Stimulated activated CD4-positive, alpha-beta T cell treated with anti-CD3 and anti-CD28 coated beads, TNF-alpha, amount 100 ng/mL, for 24 hours (primary cell): ENCODE data around the gene SLC25A21.

ENCODE experiments used
- DNase-seq, 3 experiments: peaks; one replicate each; pipeline ENCODE4 v3.0.0-alpha.2; 2020; ENCODE audit warnings: low read depth in 3 of 3

Gene SLC25A21

DNA sequence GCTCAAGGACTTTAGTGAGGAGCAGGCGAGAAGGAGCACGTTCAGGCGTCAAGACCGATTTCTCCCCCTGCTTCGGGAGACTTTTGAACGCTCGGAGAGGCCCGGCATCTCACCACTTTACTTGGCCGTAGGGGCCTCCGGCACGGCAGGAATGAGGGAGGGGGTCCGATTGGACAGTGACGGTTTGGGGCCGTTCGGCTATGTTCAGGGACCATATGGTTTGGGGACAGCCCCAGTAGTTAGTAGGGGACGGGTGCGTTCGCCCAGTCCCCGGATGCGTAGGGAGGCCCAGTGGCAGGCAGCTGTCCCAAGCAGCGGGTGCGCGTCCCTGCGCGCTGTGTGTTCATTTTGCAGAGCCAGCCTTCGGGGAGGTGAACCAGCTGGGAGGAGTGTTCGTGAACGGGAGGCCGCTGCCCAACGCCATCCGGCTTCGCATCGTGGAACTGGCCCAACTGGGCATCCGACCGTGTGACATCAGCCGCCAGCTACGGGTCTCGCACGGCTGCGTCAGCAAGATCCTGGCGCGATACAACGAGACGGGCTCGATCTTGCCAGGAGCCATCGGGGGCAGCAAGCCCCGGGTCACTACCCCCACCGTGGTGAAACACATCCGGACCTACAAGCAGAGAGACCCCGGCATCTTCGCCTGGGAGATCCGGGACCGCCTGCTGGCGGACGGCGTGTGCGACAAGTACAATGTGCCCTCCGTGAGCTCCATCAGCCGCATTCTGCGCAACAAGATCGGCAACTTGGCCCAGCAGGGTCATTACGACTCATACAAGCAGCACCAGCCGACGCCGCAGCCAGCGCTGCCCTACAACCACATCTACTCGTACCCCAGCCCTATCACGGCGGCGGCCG lies 509.6 kb downstream of the SLC25A21 start:
- DNase-seq: no peak

DNA sequence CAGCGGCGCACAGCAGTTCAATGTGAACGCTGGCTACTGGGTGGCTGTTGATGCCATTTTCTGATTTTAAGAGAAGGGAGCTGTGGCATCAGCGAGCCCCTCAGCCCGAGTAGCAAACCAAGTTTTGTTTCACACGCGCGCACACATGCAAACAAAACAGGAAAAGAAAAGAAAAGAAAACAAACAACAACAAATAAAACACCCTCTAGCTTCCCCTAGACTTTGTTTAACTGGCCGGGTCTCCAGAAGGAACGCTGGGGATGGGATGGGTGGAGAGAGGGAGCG lies 510.2 kb downstream of the SLC25A21 start:
- no peak for DNase-seq

- DNase-seq: peak in 2 of 3 experiments; percentile 17 to 38
These were observed 510.7 kb downstream of the SLC25A21 start, which contains the start of gene PAX9 for GRCh38 chr14:36661506-36662257. TSS of gene PAX9 (plus strand) at chr14:36661860. CDS start at chr14:36662090, 230 bp downstream.

DNA sequence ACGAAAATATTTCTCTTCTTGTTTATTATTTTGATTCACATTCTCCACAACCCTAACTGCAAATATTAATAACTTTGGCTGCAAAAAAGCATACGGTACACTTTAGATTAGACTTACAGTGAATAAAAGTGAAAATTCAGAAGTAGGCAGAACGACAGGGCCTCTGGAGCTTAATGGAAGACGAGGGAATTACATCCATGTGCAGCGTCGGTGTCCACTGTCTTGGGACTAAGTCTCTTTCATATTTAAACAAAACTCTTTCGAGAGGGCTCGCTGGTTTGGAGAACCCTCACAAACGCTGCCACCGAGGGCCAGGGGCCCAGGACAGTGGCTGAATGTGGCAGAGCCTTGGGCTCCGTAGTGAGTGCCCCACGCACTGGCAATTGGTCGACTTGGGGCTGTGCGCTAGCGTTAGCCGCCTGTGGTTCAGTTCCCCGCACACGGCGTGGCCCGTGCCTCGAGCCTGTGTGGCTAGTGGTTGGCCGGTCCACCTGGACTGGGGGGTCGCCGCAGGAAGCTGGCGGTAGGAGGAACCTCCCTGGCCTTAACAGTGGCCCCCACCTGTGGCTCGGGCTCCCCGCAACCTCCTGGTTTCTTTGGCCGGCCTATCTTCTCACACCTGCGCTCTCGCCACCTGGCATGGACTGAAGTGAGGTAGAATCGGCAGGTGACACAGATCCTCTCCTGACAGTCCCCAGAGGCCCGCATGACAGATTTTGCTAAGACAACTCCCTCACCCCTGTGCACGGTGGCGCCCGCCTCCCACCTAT lies 511.5 kb downstream of the SLC25A21 start:
- DNase-seq: no peak

DNA sequence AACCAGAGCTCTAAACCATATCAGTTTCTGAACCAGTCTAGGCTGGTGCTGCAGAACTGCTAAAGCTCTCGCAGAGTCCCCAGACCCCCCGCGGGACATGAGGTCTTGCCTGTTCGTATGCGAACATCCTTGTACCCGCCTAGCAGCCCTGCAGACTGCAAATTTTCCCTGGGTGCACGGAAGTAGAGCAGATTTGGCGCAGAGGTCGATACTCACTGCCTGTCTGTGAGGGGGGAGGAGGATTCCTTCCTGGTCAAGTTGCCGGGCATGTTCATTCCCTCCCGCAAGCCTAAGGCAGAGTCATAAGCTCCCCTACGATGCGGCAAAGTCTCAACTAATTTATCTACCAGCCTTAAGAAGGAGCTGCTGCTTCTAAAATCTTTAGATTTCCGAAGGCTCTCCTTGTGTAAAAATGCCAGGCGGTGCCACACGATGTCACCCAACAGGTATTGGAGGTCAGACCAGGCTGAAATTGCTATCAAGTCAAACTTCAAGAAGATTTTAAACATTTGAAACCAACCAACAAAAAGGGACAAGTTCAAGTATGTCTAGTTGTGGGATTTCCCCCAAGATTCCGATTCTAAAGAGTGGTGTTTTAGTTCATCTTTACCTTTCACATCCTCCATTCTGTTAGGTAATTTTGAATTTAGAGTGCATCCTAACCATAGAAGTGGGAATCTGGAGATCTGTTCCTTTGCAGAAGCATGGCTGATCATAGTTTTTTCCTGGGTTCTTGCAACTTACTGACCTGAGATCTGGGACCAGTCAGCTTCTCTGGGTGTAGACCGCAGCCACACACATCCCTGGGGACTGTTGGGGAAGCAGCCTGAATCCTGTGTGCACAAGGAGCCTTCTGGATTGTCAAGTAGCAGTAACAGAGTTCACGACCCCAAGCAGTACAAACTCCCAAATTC lies 512.3 kb downstream of the SLC25A21 start:
- no peak for DNase-seq

- DNase-seq: no peak
These were observed 513.2 kb downstream of the SLC25A21 start for GRCh38 chr14:36659010-36659821.

- no peak for DNase-seq
These were observed 514.0 kb downstream of the SLC25A21 start for GRCh38 chr14:36658123-36659009.

DNA sequence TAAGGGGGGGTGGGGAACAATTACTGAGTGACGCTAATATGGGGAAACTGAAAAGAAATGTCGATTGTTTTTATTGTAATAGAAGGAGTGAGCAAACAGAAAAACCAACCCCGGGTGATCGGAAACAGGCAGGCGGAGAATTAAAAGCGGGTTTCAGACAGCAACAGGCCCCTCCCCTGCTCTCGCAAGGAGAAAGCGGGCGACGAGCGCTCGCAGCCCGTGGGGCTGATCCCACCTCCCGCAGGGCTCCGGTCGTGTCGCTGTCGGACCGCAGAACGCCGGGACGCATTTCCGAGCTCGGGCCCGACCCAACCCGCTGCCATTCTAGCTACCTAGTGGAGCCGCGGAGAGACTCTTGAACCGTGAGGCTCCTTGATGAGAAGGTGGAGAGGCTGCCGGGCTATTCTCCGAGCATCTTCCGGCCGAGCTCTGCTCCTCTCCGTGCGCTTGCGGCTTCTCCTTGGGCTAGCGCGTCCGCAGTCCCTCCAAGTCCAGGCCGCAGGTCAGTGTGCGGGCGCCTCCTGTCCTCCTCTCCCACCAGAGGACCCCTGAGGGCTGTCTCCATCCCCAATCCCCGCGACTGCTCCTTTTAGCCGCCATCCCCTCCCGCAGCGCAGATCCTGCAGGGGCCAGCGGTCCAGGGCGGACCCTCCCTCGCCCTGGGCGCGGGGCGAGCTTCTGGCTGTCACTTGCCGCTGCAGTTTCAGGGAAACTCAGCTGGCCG lies 514.8 kb downstream of the SLC25A21 start:
- DNase-seq: no peak

GRCh38 chr14:36656687-36657398 lies 515.6 kb downstream of the SLC25A21 start:
- DNase-seq: no peak

DNA sequence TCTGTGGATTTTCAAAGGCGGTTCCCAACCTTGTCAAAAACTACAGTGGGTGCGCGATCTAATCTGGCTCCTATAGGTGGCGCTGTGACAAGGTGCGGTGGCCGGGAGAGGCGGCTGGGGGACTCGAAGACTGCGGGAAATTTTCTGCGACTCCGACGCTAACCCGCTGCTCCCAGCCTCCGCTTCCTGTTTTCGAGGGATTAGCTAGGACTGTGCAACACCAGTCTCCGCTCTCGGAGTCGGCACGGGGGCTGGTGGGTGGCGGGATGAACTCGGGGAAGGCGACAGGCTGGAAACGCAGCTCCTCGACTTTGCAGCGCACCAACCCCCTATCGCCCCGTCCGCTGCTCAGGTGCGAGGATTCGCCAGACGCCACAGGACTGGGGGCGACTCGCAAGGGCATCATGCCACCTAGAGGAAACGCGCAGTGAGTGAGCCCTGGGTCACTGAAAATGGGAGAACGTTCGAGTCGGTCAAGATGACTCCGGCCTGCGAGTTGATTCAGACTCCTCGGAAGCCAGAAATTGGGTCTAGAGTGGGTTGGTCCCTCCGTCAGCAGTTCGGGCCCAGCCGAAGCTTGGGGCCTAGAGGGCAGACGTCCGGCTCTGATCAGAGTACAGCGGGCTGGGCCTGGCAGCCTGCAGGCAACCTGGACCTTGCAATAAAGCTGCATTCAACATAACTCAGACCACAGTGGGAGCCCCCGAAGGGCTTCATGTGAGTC lies 516.3 kb downstream of the SLC25A21 start:
- DNase-seq: no peak

DNA sequence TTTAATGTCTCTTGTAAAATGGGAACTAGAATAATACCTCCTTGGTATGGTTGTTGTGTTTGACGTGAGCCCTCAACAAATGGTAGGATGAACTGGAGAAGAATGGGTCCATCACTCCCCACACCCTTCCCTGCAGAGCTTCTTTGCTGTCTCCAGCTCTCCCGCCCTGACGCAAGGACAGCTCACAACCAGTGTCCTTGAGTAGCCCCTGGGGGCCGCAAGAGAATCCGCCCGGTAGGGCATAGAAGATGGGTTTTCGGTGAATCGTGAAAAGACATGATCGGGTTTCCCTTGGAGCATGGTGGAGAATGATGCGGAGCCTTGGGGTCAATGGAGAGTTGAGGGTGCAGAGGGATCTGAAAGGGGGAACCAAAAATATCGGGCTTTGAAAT lies 516.8 kb downstream of the SLC25A21 start:
- no peak for DNase-seq

- DNase-seq: no peak
These were observed 517.5 kb downstream of the SLC25A21 start for GRCh38 chr14:36654794-36655381.

- no peak for DNase-seq
These were observed 518.2 kb downstream of the SLC25A21 start for GRCh38 chr14:36653962-36654793.

DNA sequence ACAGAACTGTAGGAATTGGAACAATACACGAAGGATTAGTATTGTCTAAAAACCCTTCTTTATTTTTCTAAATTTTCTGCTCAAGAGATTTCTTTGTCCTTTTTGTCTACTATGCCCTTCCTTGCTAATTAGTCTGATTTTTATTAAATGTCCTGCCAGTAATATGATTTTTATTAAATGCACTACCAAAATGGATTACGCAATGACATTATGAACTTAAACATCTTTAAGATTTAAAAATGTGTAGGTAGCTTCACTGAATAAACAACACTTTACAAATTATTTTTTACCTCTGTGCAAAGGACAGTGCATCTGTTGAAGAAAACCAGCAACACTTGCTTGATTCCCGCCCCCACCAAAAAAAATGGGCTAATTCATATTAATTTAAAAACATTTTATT lies 519.0 kb downstream of the SLC25A21 start:
- DNase-seq: no peak

- no peak for DNase-seq
These were observed 519.7 kb downstream of the SLC25A21 start for GRCh38 chr14:36652542-36653201.
